Measurements from ENCODE around the gene CADPS. TPM values are rescaled to one million over a fixed set of nuclear protein-coding genes. Genes with fewer than 3 reads are reported as not detected.

Gene CADPS
- total RNA-seq, 2 experiments from 2014 or later: not detected

- no peaks in the 10 kb centered on the region for H3K36me3 Mint-ChIP-seq
Observed at GRCh38 chr3:62812631-62813030, 62.6 kb downstream of the CADPS start.

GRCh38 chr3:62811119-62811518 lies 64.1 kb downstream of the CADPS start:
- ATAC-seq (ENCODE audit: low read depth) (no peak), DNase-seq (no peak)
- Mint-ChIP-seq H3K4me3 (no peak overlapping the region), H3K36me3 (no peaks in the 10 kb centered on the region), H3K4me1 (no peaks in the 10 kb centered on the region), H3K27me3 (no peaks in the 10 kb centered on the region), H3K9me3 (no peaks in the 10 kb centered on the region), H3K27ac (no peak overlapping the region)
- POLR2A ChIA-PET: no interaction called here

More at GRCh38 chr3:62812631-62813030, 62.6 kb downstream of the CADPS start:
- ATAC-seq (ENCODE audit: low read depth) (no peak), DNase-seq (no peak)
- H3K4me3 Mint-ChIP-seq: no peak overlapping the region
- no peaks in the 10 kb centered on the region for H3K4me1 Mint-ChIP-seq
- POLR2A ChIA-PET: no interaction called here
- H3K27me3 Mint-ChIP-seq: peaks cover 4% of the 10 kb centered on the region
- H3K27ac Mint-ChIP-seq: no peak overlapping the region
- H3K9me3 Mint-ChIP-seq: no peaks in the 10 kb centered on the region

- no peaks in the 10 kb centered on the region for H3K36me3 Mint-ChIP-seq
Observed at GRCh38 chr3:62809369-62809768, 65.8 kb downstream of the CADPS start.

GRCh38 chr3:62805580-62806277 lies 69.5 kb downstream of the CADPS start:
- no peaks in the 10 kb centered on the region for H3K4me1 Mint-ChIP-seq
- H3K36me3 Mint-ChIP-seq: no peaks in the 10 kb centered on the region
- H3K9me3 Mint-ChIP-seq: no peaks in the 10 kb centered on the region
- H3K27ac Mint-ChIP-seq: no peak overlapping the region
- POLR2A ChIA-PET: no interaction called here
- DNase-seq: no peak
- H3K4me3 Mint-ChIP-seq: no peak overlapping the region
- H3K27me3 Mint-ChIP-seq: no peaks in the 10 kb centered on the region
- ATAC-seq (ENCODE audit: low read depth): no peak

More at GRCh38 chr3:62809369-62809768, 65.8 kb downstream of the CADPS start:
- ATAC-seq (ENCODE audit: low read depth) (no peak), DNase-seq (no peak)
- Mint-ChIP-seq H3K27me3 (no peaks in the 10 kb centered on the region), H3K4me1 (no peaks in the 10 kb centered on the region), H3K4me3 (no peak overlapping the region), H3K9me3 (no peaks in the 10 kb centered on the region), H3K27ac (no peak overlapping the region)
- POLR2A ChIA-PET: no interaction called here

GRCh38 chr3:62805106-62805505 lies 70.1 kb downstream of the CADPS start:
- Mint-ChIP-seq H3K9me3 (no peaks in the 10 kb centered on the region), H3K4me3 (no peak overlapping the region), H3K27ac (no peak overlapping the region), H3K36me3 (no peaks in the 10 kb centered on the region), H3K4me1 (no peaks in the 10 kb centered on the region), H3K27me3 (no peaks in the 10 kb centered on the region)
- POLR2A ChIA-PET: no interaction called here
- ATAC-seq (ENCODE audit: low read depth) (no peak), DNase-seq (no peak)

- POLR2A ChIA-PET: no interaction called here
- DNase-seq: no peak
- Mint-ChIP-seq H3K9me3 (no peaks in the 10 kb centered on the region), H3K4me3 (no peak overlapping the region), H3K36me3 (no peaks in the 10 kb centered on the region), H3K27ac (no peak overlapping the region), H3K4me1 (no peaks in the 10 kb centered on the region), H3K27me3 (no peaks in the 10 kb centered on the region)
- ATAC-seq (ENCODE audit: low read depth): no peak
Observed at GRCh38 chr3:62803276-62803675, 71.9 kb downstream of the CADPS start.

- no peak overlapping the region for H3K4me3 Mint-ChIP-seq
- H3K4me1 Mint-ChIP-seq: no peaks in the 10 kb centered on the region
- POLR2A ChIA-PET: no interaction called here
- no peaks in the 10 kb centered on the region for H3K36me3 Mint-ChIP-seq
- H3K9me3 Mint-ChIP-seq: no peaks in the 10 kb centered on the region
- no peaks in the 10 kb centered on the region for H3K27me3 Mint-ChIP-seq
- H3K27ac Mint-ChIP-seq: no peak overlapping the region
- ATAC-seq (ENCODE audit: low read depth) (no peak), DNase-seq (no peak)
Observed at GRCh38 chr3:62798000-62798399, 77.2 kb downstream of the CADPS start.

- Mint-ChIP-seq H3K27ac (no peak overlapping the region), H3K9me3 (no peaks in the 10 kb centered on the region), H3K36me3 (no peaks in the 10 kb centered on the region), H3K4me1 (no peaks in the 10 kb centered on the region), H3K27me3 (no peaks in the 10 kb centered on the region), H3K4me3 (no peak overlapping the region)
- POLR2A ChIA-PET: no interaction called here
- DNase-seq (no peak), ATAC-seq (ENCODE audit: low read depth) (no peak)
Observed at GRCh38 chr3:62797132-62797531, 78.1 kb downstream of the CADPS start.

GRCh38 chr3:62795978-62796657 lies 79.1 kb downstream of the CADPS start:
- ATAC-seq (ENCODE audit: low read depth) (no peak), DNase-seq (no peak)
- Mint-ChIP-seq H3K9me3 (no peaks in the 10 kb centered on the region), H3K4me1 (no peaks in the 10 kb centered on the region), H3K4me3 (no peak overlapping the region), H3K27me3 (no peaks in the 10 kb centered on the region), H3K27ac (no peak overlapping the region), H3K36me3 (no peaks in the 10 kb centered on the region)
- POLR2A ChIA-PET: no interaction called here

GRCh38 chr3:62793946-62794345 lies 81.3 kb downstream of the CADPS start:
- DNase-seq (no peak), ATAC-seq (ENCODE audit: low read depth) (no peak)
- Mint-ChIP-seq H3K9me3 (no peaks in the 10 kb centered on the region), H3K27me3 (no peaks in the 10 kb centered on the region), H3K4me3 (no peak overlapping the region), H3K4me1 (no peaks in the 10 kb centered on the region), H3K27ac (no peak overlapping the region), H3K36me3 (no peaks in the 10 kb centered on the region)
- POLR2A ChIA-PET: no interaction called here

- ATAC-seq (ENCODE audit: low read depth) (no peak), DNase-seq (no peak)
- Mint-ChIP-seq H3K27me3 (no peaks in the 10 kb centered on the region), H3K36me3 (no peaks in the 10 kb centered on the region), H3K4me1 (no peaks in the 10 kb centered on the region), H3K27ac (no peak overlapping the region), H3K9me3 (no peaks in the 10 kb centered on the region), H3K4me3 (no peak overlapping the region)
- POLR2A ChIA-PET: no interaction called here
Observed at GRCh38 chr3:62785384-62785783, 89.8 kb downstream of the CADPS start.

GRCh38 chr3:62781121-62781520 lies 94.1 kb downstream of the CADPS start:
- Mint-ChIP-seq H3K27ac (no peak overlapping the region), H3K9me3 (no peaks in the 10 kb centered on the region), H3K4me3 (no peak overlapping the region), H3K27me3 (no peaks in the 10 kb centered on the region), H3K4me1 (no peaks in the 10 kb centered on the region), H3K36me3 (no peaks in the 10 kb centered on the region)
- DNase-seq (no peak), ATAC-seq (ENCODE audit: low read depth) (no peak)
- POLR2A ChIA-PET: no interaction called here

- ATAC-seq (ENCODE audit: low read depth) (no peak), DNase-seq (no peak)
- no peak overlapping the region for H3K4me3 Mint-ChIP-seq
- no peaks in the 10 kb centered on the region for H3K9me3 Mint-ChIP-seq
- H3K36me3 Mint-ChIP-seq: no peaks in the 10 kb centered on the region
- H3K27me3 Mint-ChIP-seq: no peaks in the 10 kb centered on the region
- H3K4me1 Mint-ChIP-seq: no peaks in the 10 kb centered on the region
- POLR2A ChIA-PET: no interaction called here
- no peak overlapping the region for H3K27ac Mint-ChIP-seq
Observed at GRCh38 chr3:62777674-62778073, 97.5 kb downstream of the CADPS start.

GRCh38 chr3:62777130-62777529 lies 98.1 kb downstream of the CADPS start:
- ATAC-seq (ENCODE audit: low read depth): no peak
- Mint-ChIP-seq H3K9me3 (no peaks in the 10 kb centered on the region), H3K4me3 (no peak overlapping the region), H3K27me3 (no peaks in the 10 kb centered on the region), H3K27ac (no peak overlapping the region), H3K4me1 (no peaks in the 10 kb centered on the region), H3K36me3 (no peaks in the 10 kb centered on the region)
- POLR2A ChIA-PET: no interaction called here
- no peak for DNase-seq

Data from activated naive CD8-positive, alpha-beta T cell treated with anti-CD3 and anti-CD28 coated beads, Interleukin-2, amount 10 ng/mL, durations not matched to agents 7 days and 5 days (primary cell).